Measurements from ENCODE around the gene GRIN2A.
"Not testable (repeated sequence)": the region's sequence is repeated elsewhere in the genome, so short reads cannot be mapped to it uniquely, and the experiment has no call there.

Gene GRIN2A

GRCh38 chr16:9911231-9911630 is 271.0 kb downstream of the GRIN2A start:
- DNase-seq, result no peak

GRCh38 chr16:9909072-9909825 is 273.0 kb downstream of the GRIN2A start:
- DNase-seq, result no peak

DNA sequence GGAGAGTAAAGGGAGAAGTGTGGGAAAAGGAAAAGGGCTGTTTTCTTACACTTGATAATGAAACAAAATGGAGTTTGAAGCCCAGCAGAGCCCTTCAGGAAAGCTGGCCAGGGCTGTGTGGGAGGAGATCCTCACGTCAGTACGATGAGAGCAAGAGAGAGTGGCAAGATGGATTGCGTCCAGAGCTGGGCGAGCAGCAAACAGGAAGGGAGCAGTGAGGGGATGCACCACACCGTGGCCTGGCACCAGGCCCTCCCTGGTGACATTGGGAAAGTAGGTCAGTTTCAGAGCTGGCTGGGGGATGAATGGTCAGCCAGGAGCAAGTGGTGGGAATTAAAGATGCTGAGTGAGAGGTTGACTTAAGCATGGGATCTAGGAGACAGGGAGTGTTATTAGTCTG is 273.6 kb downstream of the GRIN2A start:
- DNase-seq, result no peak

DNA sequence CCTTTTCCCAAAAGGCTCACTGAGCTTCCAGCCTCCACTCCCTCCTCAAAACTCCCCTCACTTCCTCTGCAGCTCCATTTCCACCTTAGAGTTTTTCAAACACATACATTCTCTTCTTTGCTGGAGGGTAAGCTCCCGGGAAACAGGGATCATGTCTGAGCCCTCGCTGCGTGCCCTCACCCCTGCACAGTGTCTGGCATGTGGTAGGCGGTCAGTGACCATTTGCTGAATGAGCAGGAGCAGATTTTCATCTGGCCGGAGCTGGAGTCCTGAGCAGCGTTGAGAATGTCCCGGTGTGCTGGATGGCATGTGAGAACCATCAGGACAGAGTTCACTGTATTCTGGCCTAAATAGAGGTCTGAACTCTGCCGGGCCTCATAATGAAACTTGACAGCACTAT is 274.5 kb downstream of the GRIN2A start:
- no peak for DNase-seq

GRCh38 chr16:9906218-9906617 is 276.0 kb downstream of the GRIN2A start:
- no peak for DNase-seq

DNA sequence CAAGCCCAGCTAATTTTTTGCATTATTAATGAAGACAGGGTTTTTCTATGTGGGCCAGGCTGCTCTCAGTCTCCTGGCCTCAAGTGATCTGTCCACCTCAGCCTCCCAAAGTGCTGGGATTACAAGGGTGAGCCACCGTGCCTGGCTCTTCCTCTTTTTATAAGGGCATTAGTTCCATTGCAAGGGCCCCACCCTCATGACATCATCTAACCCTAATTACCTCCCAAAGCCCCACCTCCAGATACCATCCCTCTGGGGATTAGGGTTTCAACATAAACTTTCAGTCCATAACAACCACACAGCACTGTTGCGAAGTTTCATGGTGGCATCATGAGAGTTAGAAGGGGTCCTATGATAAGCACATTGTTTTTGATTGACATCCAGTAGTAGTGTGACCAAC is 277.7 kb downstream of the GRIN2A start:
- DNase-seq, result no peak

DNA sequence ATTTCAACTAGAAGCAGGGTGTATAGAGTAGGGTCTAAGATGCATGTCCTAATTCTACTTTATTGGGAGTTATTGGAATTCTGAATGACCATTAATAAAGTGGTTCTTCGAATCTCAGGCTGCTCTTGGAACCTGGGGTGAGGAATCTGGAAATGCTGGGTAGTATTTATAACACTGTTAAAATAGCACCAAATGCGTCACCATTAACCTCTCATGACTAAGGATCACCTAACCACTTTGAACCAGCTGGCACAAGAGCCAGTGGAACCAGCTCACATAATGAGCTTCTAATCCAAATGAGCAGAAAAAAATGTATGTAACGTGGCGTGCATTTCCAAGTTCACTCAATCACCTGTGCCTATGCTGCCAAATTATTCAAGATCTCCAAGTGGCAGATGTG is 281.7 kb downstream of the GRIN2A start:
- DNase-seq, result no peak

DNA sequence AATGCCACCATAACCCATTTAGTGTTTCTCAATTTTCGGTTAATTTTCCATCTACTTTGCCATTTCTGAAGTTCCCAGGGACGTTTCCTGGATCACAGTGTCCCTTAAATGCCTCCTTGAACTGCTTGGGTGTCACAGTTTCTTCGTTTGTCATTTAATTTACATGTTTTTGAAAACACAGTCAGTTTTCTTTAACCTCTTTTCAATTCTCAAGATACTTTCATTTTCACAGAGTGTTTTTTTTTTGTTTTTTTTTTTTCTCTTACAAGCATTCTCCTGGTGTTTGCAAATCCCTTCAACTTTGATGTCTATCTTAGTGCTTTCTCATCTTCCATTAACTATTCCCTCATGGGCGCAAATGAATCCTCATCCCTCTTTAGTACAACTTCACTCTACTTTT is 283.7 kb downstream of the GRIN2A start:
- DNase-seq, result no peak

DNA sequence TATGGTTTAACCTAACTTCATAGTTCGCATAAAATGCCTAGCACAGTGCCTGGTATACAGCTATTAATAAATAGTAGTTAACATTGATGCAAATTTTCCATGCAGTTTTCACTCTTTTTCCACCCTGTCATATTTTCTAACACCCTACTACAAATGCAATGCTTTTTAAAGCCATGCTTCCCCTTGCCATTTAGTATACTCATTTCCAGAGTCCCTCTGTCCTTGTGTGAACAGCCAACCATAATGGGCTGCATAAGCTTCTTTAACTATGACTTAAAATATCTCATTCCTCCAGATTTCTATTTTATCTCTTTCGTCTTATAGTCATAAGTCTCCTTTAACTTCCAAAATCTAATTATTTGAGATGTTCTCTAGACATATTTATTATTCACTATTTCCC is 284.1 kb downstream of the GRIN2A start:
- no peak for DNase-seq

DNA sequence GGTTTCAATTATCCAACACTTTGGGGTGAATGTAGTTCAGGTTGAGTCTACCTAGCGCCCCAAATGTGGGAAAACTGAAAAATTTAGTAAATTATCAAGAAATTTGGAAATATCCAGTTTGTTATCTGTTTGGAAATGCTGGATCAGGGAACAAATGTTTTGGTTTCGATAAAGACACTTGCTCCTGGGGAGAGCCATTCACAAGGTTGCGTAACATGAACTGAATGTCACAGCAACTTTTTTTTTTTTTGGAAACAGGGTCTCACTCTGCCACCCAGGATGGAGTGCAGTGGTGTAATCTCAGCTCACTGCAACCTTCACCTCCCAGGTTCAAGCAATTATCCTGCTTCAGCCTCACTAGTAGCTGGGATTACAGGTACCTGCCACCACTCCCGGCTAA is 286.4 kb downstream of the GRIN2A start:
- DNase-seq, result no peak

DNA sequence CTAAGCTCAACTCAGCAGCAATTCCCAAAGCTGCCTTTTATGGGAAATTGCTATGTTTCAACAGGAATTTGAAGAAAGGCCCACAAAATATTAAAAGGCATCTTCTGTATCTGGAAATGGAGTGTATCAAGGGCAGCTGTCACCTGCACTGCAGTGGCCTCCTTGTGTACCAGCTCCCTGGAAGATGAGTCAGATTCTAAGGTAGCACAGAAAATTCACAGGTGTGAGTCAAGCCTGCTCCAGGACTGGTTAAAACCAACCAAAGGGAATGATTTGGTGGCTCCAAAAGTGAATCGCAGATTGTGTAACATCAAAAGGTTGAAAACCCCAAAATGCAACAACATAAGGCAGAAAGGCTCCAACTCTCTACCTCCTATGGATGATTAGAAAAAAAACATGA is 296.4 kb downstream of the GRIN2A start:
- no peak for DNase-seq

DNA sequence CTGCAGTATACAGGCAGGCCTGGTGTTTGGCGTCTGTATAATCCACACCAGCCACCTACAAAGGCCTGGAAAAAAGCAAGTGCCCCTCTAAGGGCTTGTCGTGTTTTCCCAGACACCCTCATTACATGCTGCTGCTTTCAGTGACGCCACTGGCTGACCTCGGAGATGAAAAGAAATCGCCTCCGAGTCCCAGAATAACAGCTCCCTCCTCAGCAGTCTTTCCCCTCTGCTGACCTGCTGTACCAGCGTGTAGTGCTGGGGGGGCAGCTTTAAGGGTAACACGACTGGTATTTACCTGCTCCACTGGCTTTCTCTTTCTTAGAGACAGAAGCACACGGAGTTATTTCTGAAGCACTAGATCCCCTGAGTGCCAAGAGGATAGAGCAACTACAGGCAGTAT is 296.8 kb downstream of the GRIN2A start:
- no peak for DNase-seq

- not testable (repeated sequence) for DNase-seq
Observed at GRCh38 chr16:9875981-9876380, 306.2 kb downstream of the GRIN2A start.

DNA sequence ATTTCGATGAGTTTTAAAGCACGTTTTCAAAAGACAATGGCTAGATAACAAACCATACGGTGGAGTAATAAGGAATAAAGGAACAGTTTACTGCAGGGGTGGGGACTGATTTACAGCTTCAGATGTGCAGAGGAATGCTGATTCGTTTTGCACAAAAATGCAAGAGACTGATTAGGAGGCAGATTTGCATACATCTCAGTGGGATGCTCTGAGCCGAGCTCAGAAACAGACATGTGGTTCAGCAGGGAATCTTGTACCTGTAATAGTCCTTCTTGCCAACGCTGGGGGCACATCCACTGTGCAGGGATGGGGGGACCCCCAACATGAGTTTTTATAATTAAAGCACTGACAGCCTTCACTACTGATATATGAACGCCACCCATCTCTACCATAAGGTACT is 308.0 kb downstream of the GRIN2A start:
- DNase-seq, result no peak

DNA sequence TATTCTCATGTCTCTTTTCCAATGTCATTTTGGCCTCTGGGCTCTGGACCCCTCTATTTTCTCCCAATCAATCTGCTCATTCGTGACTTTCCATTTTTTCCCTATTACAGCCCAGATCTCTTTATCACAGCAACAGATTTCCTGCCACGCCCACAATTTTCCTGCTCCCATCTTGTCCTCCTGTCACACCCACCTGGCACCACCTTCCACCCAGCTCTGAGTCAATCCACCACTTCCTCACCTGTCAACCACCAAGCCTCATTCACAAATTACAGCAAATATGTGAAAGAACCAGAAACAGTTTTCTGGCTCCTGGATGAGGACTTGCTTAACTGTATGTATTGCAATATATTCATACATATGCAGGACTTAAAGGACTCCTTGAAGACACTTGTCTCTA is 311.3 kb downstream of the GRIN2A start:
- no peak for DNase-seq

DNA sequence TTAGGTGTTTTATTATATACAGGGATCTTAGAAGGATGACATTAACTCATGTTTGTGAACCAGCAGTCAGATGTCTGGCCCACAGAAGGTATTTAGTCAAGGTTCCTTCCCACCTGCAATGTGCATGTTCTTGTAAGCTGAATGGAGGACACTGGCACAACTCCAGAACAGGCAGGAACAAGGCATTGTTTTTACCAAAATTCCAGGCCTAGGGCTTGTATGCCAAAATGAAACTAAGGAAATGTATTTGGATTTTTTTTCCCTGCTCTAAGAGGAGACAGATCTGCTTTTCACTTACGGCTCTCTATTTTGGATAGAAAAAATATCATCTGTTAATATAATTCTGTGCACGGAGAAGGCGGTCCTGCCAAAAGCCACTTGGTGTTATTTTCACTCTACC is 312.5 kb downstream of the GRIN2A start:
- no peak for DNase-seq

DNA sequence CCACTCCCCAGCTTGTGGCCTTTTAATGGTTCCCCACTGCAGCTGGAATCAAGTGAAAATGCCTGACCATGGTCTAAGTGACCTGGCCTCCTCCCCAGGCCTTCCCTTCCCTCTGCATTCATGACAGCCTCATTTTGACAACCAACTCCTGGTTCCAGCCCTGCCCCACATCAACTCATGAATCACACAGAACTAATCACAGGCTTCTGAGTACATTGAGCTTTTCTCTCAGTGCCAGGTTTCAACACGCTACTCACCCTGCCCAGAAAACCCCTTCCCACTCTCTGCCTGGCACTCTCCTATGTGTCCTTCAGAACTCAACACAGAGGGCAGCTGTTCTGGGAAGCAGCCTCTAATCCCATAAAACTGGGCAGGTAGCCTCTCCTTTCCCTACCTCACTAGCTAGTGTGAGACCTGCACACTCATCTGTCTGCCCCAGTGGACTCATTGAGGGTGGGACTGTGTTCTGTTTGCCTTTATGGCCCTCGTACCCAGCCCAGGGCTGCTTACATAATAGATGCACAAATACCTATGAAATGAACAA is 313.6 kb downstream of the GRIN2A start:
- DNase-seq, result no peak

GRCh38 chr16:9867176-9867575 is 315.1 kb downstream of the GRIN2A start:
- no peak for DNase-seq

- DNase-seq, result no peak
Observed at GRCh38 chr16:9864461-9864860, 317.8 kb downstream of the GRIN2A start.

DNA sequence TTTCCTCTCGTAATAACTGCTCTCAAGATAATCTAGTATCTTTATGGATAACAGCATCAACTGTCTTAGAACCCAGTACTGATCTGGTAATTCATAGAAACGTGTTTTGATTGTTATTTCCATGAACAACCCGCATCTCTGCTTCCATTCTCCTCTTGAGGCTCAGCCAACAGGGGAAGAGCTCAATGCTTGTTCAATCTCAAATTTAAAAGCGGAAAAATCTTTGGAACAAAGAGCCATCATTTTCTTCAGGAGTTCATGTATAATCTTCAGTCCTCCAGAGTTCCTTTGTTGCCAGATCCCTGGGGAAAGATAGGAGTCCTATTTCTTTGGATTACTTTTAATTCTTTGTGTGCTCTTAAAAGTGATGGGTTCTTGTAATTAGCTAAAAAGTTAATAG is 319.9 kb downstream of the GRIN2A start:
- DNase-seq, result no peak

GRCh38 chr16:9860876-9861275 is 321.4 kb downstream of the GRIN2A start:
- DNase-seq, result no peak

- DNase-seq, result no peak
Observed at GRCh38 chr16:9859701-9860327, 322.4 kb downstream of the GRIN2A start.

DNA sequence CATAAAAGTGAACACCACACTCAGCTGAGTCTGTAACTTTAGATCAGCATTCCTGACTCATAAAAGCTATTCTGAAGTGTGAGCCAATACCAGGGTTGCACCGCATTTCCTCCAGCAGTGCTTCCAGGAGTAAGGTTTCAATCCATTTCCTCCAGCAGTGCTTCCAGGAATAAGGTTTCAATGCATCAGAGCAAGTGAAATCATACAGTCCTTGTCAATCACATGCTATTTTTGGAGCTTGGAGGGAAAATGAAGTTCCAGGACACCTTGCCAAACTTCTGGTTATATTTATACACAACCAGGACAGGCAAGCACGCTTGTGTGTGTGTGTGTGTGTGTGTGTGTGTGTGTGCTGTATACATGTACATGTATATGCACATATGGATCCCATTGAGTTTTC is 327.6 kb downstream of the GRIN2A start:
- peak; percentile 74 for DNase-seq

DNA sequence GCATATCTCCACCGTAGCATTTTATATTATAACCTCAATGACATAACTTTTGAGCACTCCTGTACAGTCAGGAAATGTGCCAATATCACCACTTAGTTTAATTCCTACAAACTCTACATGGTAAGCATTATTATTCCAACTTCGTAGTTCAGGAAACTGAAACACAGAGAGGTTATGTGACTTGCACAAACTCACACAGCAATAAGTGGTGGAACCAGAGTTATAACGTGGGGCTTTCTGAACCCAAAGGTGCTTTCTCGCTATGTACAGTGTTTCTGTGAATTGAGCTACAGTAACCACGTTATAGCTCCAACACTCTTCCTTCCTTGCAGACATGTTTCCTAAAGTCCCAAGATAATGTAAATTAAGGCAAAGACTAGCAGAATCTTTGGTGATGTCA is 330.2 kb downstream of the GRIN2A start:
- DNase-seq, result no peak

- DNase-seq, result no peak
Observed at GRCh38 chr16:9850817-9851216, 331.4 kb downstream of the GRIN2A start.

Data from right forelimb (tissue), 1 donor.